Panc1 (cell line): ENCODE data around the gene ATXN1. TPM values are rescaled to one million over a fixed set of nuclear protein-coding genes. Genes with fewer than 3 reads are reported as not detected.

ENCODE experiments used
- ATAC-seq: fragments of 200-7000 bp; cut with Tn5 transposase; 2 replicates; pipeline ENCODE4 v1.9.1; 2020; ENCODE audit warnings: mild to moderate bottlenecking, moderate library complexity
- BruUV-seq: library from RNA; stranded (reverse); fragments of 400-500 nt; replicated peaks from 2 replicates; lab custom pipeline; 2021; lab: Mats Ljungman, UMichigan
- CTCF ChIA-PET: fragments of 300-600 bp; sonication (Branson Sonifier 250); formaldehyde crosslinking; loops from one replicate; lab custom pipeline; 2022; ENCODE audit warnings: antibody characterized with exemption; lab: Charles Lee
- POLR2A ChIA-PET: fragments of 300-600 bp; sonication (Branson Sonifier 250); formaldehyde crosslinking; loops from one replicate; lab custom pipeline; 2022; ENCODE audit warnings: antibody characterized with exemption; lab: Charles Lee
- DNase-seq: peaks from one replicate; pipeline ENCODE4 v3.0.0-alpha.2; 2010; ENCODE audit warnings: low read depth, low spot score
- H3K27ac ChIP-seq: 2 replicates; pipeline ENCODE4 v1.5.1; 2011; ENCODE audit warnings: mild to moderate bottlenecking, low read length, inconsistent platforms
- H3K27me3 ChIP-seq: fragments of 200-500 bp; sonication (Bioruptor generic); 2 replicates; pipeline ENCODE4 v1.6.0; 2014; ENCODE audit warnings: low read length, inconsistent platforms; ENCODE audit not compliant: control insufficient read depth, insufficient read depth
- H3K36me3 ChIP-seq: fragments of 200-500 bp; sonication (Bioruptor generic); 2 replicates; pipeline ENCODE4 v1.5.1; 2014; ENCODE audit warnings: inconsistent platforms, mild to moderate bottlenecking, low read length, moderate library complexity; ENCODE audit not compliant: control insufficient read depth, insufficient read depth
- H3K4me1 ChIP-seq: 2 replicates; pipeline ENCODE4 v1.5.1; 2011; ENCODE audit warnings: inconsistent platforms, mild to moderate bottlenecking, low read length, moderate library complexity; ENCODE audit not compliant: control insufficient read depth, insufficient read depth
- H3K4me3 ChIP-seq, 2 experiments: 2 replicates each; pipeline ENCODE4 v1.5.1; 2011 to 2012; ENCODE audit warnings: low read depth in 2 of 2, low read length in 2 of 2, mild to moderate bottlenecking in 2 of 2, inconsistent platforms in 1 of 2, moderate library complexity in 1 of 2
- H3K9me3 ChIP-seq: fragments of 200-500 bp; sonication (Bioruptor generic); 2 replicates; pipeline ENCODE4 v1.5.1; 2014; ENCODE audit warnings: low read depth, mild to moderate bottlenecking, inconsistent platforms, low read length, moderate library complexity; ENCODE audit not compliant: control insufficient read depth, insufficient read depth
- CTCF ChIP-seq: fragments of 450-650 bp; IDR thresholded peaks from 2 replicates; pipeline ENCODE4 v1.5.1; 2017; ENCODE audit warnings: mild to moderate bottlenecking
- POLR2AphosphoS5 ChIP-seq: IDR thresholded peaks from 2 replicates; pipeline ENCODE4 v1.6.1; 2012; ENCODE audit warnings: mild to moderate bottlenecking, low read depth, low read length, moderate library complexity
- REST ChIP-seq, 2 experiments: IDR thresholded peaks; 2 replicates each; pipeline ENCODE4 v1.6.1; 2011 to 2012; ENCODE audit warnings: low read depth in 2 of 2, control low read depth in 1 of 2, low read length in 1 of 2, mild to moderate bottlenecking in 1 of 2, moderate library complexity in 1 of 2; ENCODE audit not compliant: insufficient read depth in 1 of 2
- SIN3A ChIP-seq: IDR thresholded peaks from 2 replicates; pipeline ENCODE4 v1.6.1; 2012; ENCODE audit warnings: low read depth, mild to moderate bottlenecking, low read length, moderate library complexity, borderline replicate concordance; ENCODE audit not compliant: insufficient read depth
- TCF7L2 ChIP-seq: IDR thresholded peaks from 2 replicates; pipeline ENCODE4 v1.6.1; 2011; ENCODE audit warnings: mild to moderate bottlenecking, low read depth, low read length, inconsistent platforms
- in situ Hi-C: cut with HindIII; loops from 2 replicates; pipeline ENCODE4 v1.10.0; 2016; ENCODE audit warnings: low sequenced_read_pairs, low pct_unique_long_range_greater_than_20kb
- intact Hi-C: fragments of 100-400 bp; cut with micrococcal nuclease; formaldehyde crosslinking; loops from one replicate; pipeline ENCODE4 v1.10.0; 2022; ENCODE audit not compliant: unreplicated experiment
- total RNA-seq: library from RNA; stranded (reverse); gene quantifications from one replicate; pipeline ENCODE4 v1.2.1, GENCODE V29; 2021; ENCODE audit not compliant: unreplicated experiment

The ATXN1 gene
- total RNA-seq, 1 experiment from 2014 or later: 67.1 TPM

GRCh38 chr6:16752206-16752866, 8.9 kb downstream of the ATXN1 start:
- Histone ChIP-seq H3K27me3 (no peaks in the 10 kb centered on the region), H3K4me1 (peaks cover 93% of the 10 kb centered on the region), H3K4me3 (no peak overlapping the region), H3K9me3 (no peaks in the 10 kb centered on the region), H3K36me3 (peaks cover 9% of the 10 kb centered on the region; the same call in 1 of the 2 replicates), H3K27ac (peak overlapping the region; percentile 93)
- TF ChIP-seq POLR2AphosphoS5 (no peak), CTCF (no peak), TCF7L2 (no peak), REST (IDR thresholded peaks at IDR 0.05; ENCODE audit: insufficient read depth in 1 of 2, low read depth in 2 of 2, low read length in 1 of 2) (no peak), SIN3A (no peak)
- no peak; the same call in 1 of the 2 replicates for ATAC-seq
- BruUV-seq: no TSS peak
- ChIA-PET CTCF (no interaction called here), POLR2A (no interaction called here)
- no peak for DNase-seq
- in situ Hi-C loops (no loop called here), intact Hi-C loops (no loop called here)

GRCh38 chr6:16751251-16751946, 9.9 kb downstream of the ATXN1 start:
- H3K4me1 ChIP-seq: peaks cover 91% of the 10 kb centered on the region
- intact Hi-C loops: no loop called here

More at GRCh38 chr6:16751251-16751946, 9.9 kb downstream of the ATXN1 start:
- POLR2A ChIA-PET: no interaction called here
- CTCF ChIA-PET: interaction anchor here (0.6 kb wide), 1 partner anchor 237 kb away, joined by 4 read pairs; no protein-coding TSS in a partner anchor
- in situ Hi-C loops: no loop called here
- no peak overlapping the region for H3K4me3 ChIP-seq
- no peaks in the 10 kb centered on the region for H3K9me3 ChIP-seq
- H3K27ac ChIP-seq: peak overlapping the region; percentile 93
- no peak for TF ChIP-seq TCF7L2
- TF ChIP-seq REST (IDR thresholded peaks at IDR 0.05; ENCODE audit: insufficient read depth in 1 of 2, low read depth in 2 of 2, low read length in 1 of 2): no peak
- TF ChIP-seq CTCF: no peak
- no peak for TF ChIP-seq SIN3A
- no peak for TF ChIP-seq POLR2AphosphoS5
- no TSS peak for BruUV-seq
- DNase-seq (no peak), ATAC-seq (peak; percentile 50; the same call in 1 of the 2 replicates)
- no peaks in the 10 kb centered on the region for H3K27me3 ChIP-seq
- peaks cover 6% of the 10 kb centered on the region; the same call in 1 of the 2 replicates for H3K36me3 ChIP-seq
